Measurements from ENCODE around the gene LTBP3. TPM values are rescaled to one million over a fixed set of nuclear protein-coding genes. Genes with fewer than 3 reads are reported as not detected.

Gene LTBP3
- total and polyA plus RNA-seq, 2 of the 13 experiments (the other 11 are each of a cell fraction or from before 2014, with no cell fraction given) = 12.2 to 68.1 TPM

- TF ChIP-seq CSRNP1 (CRISPR knock-in tag; IDR thresholded peaks at IDR 0.05) (peak; percentile 67; the same call in 1 of the 2 replicates), ZNF10 (CRISPR knock-in tag; IDR thresholded peaks at IDR 0.05; ENCODE audit: borderline replicate concordance, low read depth) (no peak), KAT2B (IDR thresholded peaks at IDR 0.05; ENCODE audit: borderline replicate concordance, low read depth, low read length) (no peak), NFKBIZ (CRISPR knock-in tag; IDR thresholded peaks at IDR 0.05) (no peak), ZFP36L2 (CRISPR knock-in tag; IDR thresholded peaks at IDR 0.05) (no peak), SP2 (CRISPR knock-in tag; IDR thresholded peaks at IDR 0.05) (no peak), ZNF451 (CRISPR knock-in tag; IDR thresholded peaks at IDR 0.05) (no peak), SOX6 (IDR thresholded peaks at IDR 0.05) (no peak), SOX6 (CRISPR knock-in tag; IDR thresholded peaks at IDR 0.05) (peak; percentile 41; the same call in 1 of the 2 replicates), ZNF720 (CRISPR knock-in tag; IDR thresholded peaks at IDR 0.05) (no peak), ZNF577 (CRISPR knock-in tag; IDR thresholded peaks at IDR 0.05; ENCODE audit: borderline replicate concordance, low read depth) (no peak), ZNF101 (CRISPR knock-in tag; IDR thresholded peaks at IDR 0.05; ENCODE audit: borderline replicate concordance, low read depth) (peak; percentile 51; the same call in 1 of the 2 replicates), TFDP2 (CRISPR knock-in tag; IDR thresholded peaks at IDR 0.05) (0 out of 2 replicates have a peak, but pooled peaks have one; percentile 10), DNMT1 (CRISPR knock-in tag; IDR thresholded peaks at IDR 0.05) (no peak), ZFP1 (CRISPR knock-in tag; IDR thresholded peaks at IDR 0.05) (no peak), PREB (CRISPR knock-in tag; IDR thresholded peaks at IDR 0.05) (no peak), POLR2A (IDR thresholded peaks at IDR 0.05; ENCODE audit: insufficient read depth in 1 of 2, low read depth in 2 of 2, low read length in 2 of 2) (peak in 1 of 2 experiments; percentile 48; a peak in 2 of 4 replicates), SP140L (CRISPR knock-in tag; IDR thresholded peaks at IDR 0.05; ENCODE audit: borderline replicate concordance) (no peak), FOXO4 (CRISPR knock-in tag; conservative IDR thresholded peaks at IDR 0.05) (no peak), MZF1 (CRISPR knock-in tag; IDR thresholded peaks at IDR 0.05; ENCODE audit: borderline replicate concordance) (no peak), TGIF2 (CRISPR knock-in tag; IDR thresholded peaks at IDR 0.05) (no peak), HIVEP1 (CRISPR knock-in tag; IDR thresholded peaks at IDR 0.05) (0 out of 2 replicates have a peak, but pooled peaks have one; percentile 6), THYN1 (CRISPR knock-in tag; IDR thresholded peaks at IDR 0.05; ENCODE audit: borderline replicate concordance, low read depth) (no peak), IKZF5 (CRISPR knock-in tag; IDR thresholded peaks at IDR 0.05) (no peak), HNRNPH1 (optimal IDR thresholded peaks at IDR 0.05; ENCODE audit: low read depth, low read length) (no peak), ATRX (CRISPR knock-in tag; IDR thresholded peaks at IDR 0.05; ENCODE audit: borderline replicate concordance) (no peak)
Measured at GRCh38 chr11:65489035-65489705, 69.0 kb downstream of the LTBP3 start (continued).
